HEK293 (cell line): Measurements from ENCODE around the gene KRT9.
A peak's percentile ranks its signal among the peaks of the same experiment; 100 is the strongest.

Experiments used
- CTCF ChIA-PET: fragments of 350-600 bp; formaldehyde crosslinking; extraction: SDS; loops from one replicate; lab custom pipeline; 2021; ENCODE audit warnings: antibody characterized with exemption; lab: Yijun Ruan, JAX
- POLR2A ChIA-PET: fragments of 300-600 bp; formaldehyde crosslinking; extraction: SDS; loops from one replicate; lab custom pipeline; 2020; ENCODE audit warnings: antibody characterized with exemption, inconsistent platforms; lab: Yijun Ruan, JAX
- H3K27ac ChIP-seq: fragments of 200-500 bp; sonication (Bioruptor generic); 2 replicates; pipeline ENCODE4 v1.5.1; 2014; ENCODE audit warnings: low read depth, low read length, control low read depth, inconsistent platforms; ENCODE audit errors: extremely low read depth
- H3K36me3 ChIP-seq, 2 experiments: fragments of 200-500 bp in 1 of 2; sonication (Bioruptor generic) in 1 of 2; 1 replicate in 1 of 2; 2 replicates in 1 of 2; pipeline ENCODE4 v1.5.1; 2014 to 2017; ENCODE audit warnings: inconsistent platforms in 2 of 2, low read length in 2 of 2; ENCODE audit not compliant: control insufficient read depth in 2 of 2, insufficient read depth in 1 of 2
- H3K4me1 ChIP-seq: fragments of 200-500 bp; sonication (Bioruptor generic); 2 replicates; pipeline ENCODE4 v1.5.1; 2014; ENCODE audit warnings: mild to moderate bottlenecking, low read length, inconsistent platforms; ENCODE audit not compliant: control insufficient read depth, insufficient read depth
- H3K4me3 ChIP-seq: 2 replicates; pipeline ENCODE4 v1.5.1; 2011; ENCODE audit warnings: low read depth, mild to moderate bottlenecking, control low read depth, low read length, moderate library complexity
- H3K9me3 ChIP-seq: fragments of 200-500 bp; sonication (Bioruptor generic); 2 replicates; pipeline ENCODE4 v1.5.1; 2014; ENCODE audit warnings: low read depth, low read length, inconsistent platforms; ENCODE audit not compliant: control insufficient read depth, insufficient read depth
- EGR2 ChIP-seq: fragments of 450-650 bp; formaldehyde crosslinking; IDR thresholded peaks from 2 replicates; pipeline ENCODE4 v1.5.1; 2016; ENCODE audit warnings: low read depth, missing biosample characterization, missing genetic modification characterization
- GFI1B ChIP-seq: fragments of 450-650 bp; formaldehyde crosslinking; IDR thresholded peaks from 2 replicates; pipeline ENCODE4 v1.5.1; 2016; ENCODE audit warnings: missing biosample characterization, missing genetic modification characterization
- GLIS1 ChIP-seq: fragments of 450-650 bp; formaldehyde crosslinking; IDR thresholded peaks from 2 replicates; pipeline ENCODE4 v1.5.1; 2016; ENCODE audit warnings: missing biosample characterization, missing genetic modification characterization
- KLF1 ChIP-seq: fragments of 450-650 bp; formaldehyde crosslinking; IDR thresholded peaks from 2 replicates; pipeline ENCODE4 v1.5.1; 2016; ENCODE audit warnings: missing biosample characterization, missing genetic modification characterization
- ZBTB20 ChIP-seq: fragments of 450-650 bp; formaldehyde crosslinking; IDR thresholded peaks from 2 replicates; pipeline ENCODE4 v1.5.1; 2016; ENCODE audit warnings: missing biosample characterization, missing genetic modification characterization
- ZBTB44 ChIP-seq: fragments of 450-650 bp; IDR thresholded peaks from 2 replicates; pipeline ENCODE4 v1.5.1; 2018; ENCODE audit warnings: missing biosample characterization, mild to moderate bottlenecking, missing genetic modification characterization
- ZBTB48 ChIP-seq: fragments of 450-650 bp; formaldehyde crosslinking; IDR thresholded peaks from 2 replicates; pipeline ENCODE4 v1.5.1; 2016; ENCODE audit warnings: missing biosample characterization, missing genetic modification characterization
- ZFHX2 ChIP-seq: fragments of 450-650 bp; formaldehyde crosslinking; conservative IDR thresholded peaks from 2 replicates; pipeline ENCODE4 v1.5.1; 2016; ENCODE audit warnings: missing biosample characterization, missing genetic modification characterization
- ZFP41 ChIP-seq: fragments of 450-650 bp; formaldehyde crosslinking; IDR thresholded peaks from 2 replicates; pipeline ENCODE4 v1.5.1; 2016; ENCODE audit warnings: missing biosample characterization, missing genetic modification characterization, borderline replicate concordance
- ZIC2 ChIP-seq: fragments of 450-650 bp; formaldehyde crosslinking; IDR thresholded peaks from 2 replicates; pipeline ENCODE4 v1.5.1; 2016; ENCODE audit warnings: missing biosample characterization, missing genetic modification characterization
- ZNF140 ChIP-seq: fragments of 450-650 bp; formaldehyde crosslinking; IDR thresholded peaks from 2 replicates; pipeline ENCODE4 v1.5.1; 2016; ENCODE audit warnings: missing biosample characterization, missing genetic modification characterization
- ZNF184 ChIP-seq: fragments of 450-650 bp; IDR thresholded peaks from 2 replicates; pipeline ENCODE4 v1.5.1; 2018; ENCODE audit warnings: missing biosample characterization, mild to moderate bottlenecking, missing genetic modification characterization
- ZNF292 ChIP-seq: fragments of 450-650 bp; formaldehyde crosslinking; IDR thresholded peaks from 2 replicates; pipeline ENCODE4 v1.5.1; 2016; ENCODE audit warnings: low read depth, missing biosample characterization, missing genetic modification characterization, borderline replicate concordance
- ZNF302 ChIP-seq: fragments of 450-650 bp; formaldehyde crosslinking; IDR thresholded peaks from 2 replicates; pipeline ENCODE4 v1.5.1; 2016; ENCODE audit warnings: missing biosample characterization, missing genetic modification characterization, low read depth
- ZNF341 ChIP-seq: fragments of 450-650 bp; formaldehyde crosslinking; IDR thresholded peaks from 2 replicates; pipeline ENCODE4; 2016; ENCODE audit warnings: low read depth, missing biosample characterization, missing genetic modification characterization
- ZNF366 ChIP-seq: fragments of 450-650 bp; formaldehyde crosslinking; conservative IDR thresholded peaks from 2 replicates; pipeline ENCODE4 v1.5.1; 2016; ENCODE audit warnings: missing biosample characterization, missing genetic modification characterization
- ZNF404 ChIP-seq: fragments of 450-650 bp; formaldehyde crosslinking; IDR thresholded peaks from 2 replicates; pipeline ENCODE4 v1.5.1; 2017; ENCODE audit warnings: missing biosample characterization, missing genetic modification characterization
- ZNF521 ChIP-seq: fragments of 450-650 bp; formaldehyde crosslinking; IDR thresholded peaks from 2 replicates; pipeline ENCODE4 v1.5.1; 2017; ENCODE audit warnings: missing biosample characterization, mild to moderate bottlenecking, missing genetic modification characterization
- ZNF530 ChIP-seq: fragments of 450-650 bp; formaldehyde crosslinking; IDR thresholded peaks from 2 replicates; pipeline ENCODE4 v1.5.1; 2016; ENCODE audit warnings: low read depth, missing biosample characterization, missing genetic modification characterization
- ZNF558 ChIP-seq: fragments of 450-650 bp; formaldehyde crosslinking; IDR thresholded peaks from 2 replicates; pipeline ENCODE4 v1.5.1; 2016; ENCODE audit warnings: missing biosample characterization, missing genetic modification characterization
- ZNF571 ChIP-seq: fragments of 450-650 bp; formaldehyde crosslinking; IDR thresholded peaks from 2 replicates; pipeline ENCODE4 v1.5.0; 2017; ENCODE audit warnings: missing biosample characterization, missing genetic modification characterization
- ZNF621 ChIP-seq: fragments of 450-650 bp; formaldehyde crosslinking; IDR thresholded peaks from 2 replicates; pipeline ENCODE4 v1.5.1; 2017; ENCODE audit warnings: missing biosample characterization, missing genetic modification characterization
- ZNF626 ChIP-seq: fragments of 450-650 bp; sonication (Bioruptor Pico); formaldehyde crosslinking; IDR thresholded peaks from 2 replicates; pipeline ENCODE4 v1.5.1; 2018; ENCODE audit warnings: missing biosample characterization, missing genetic modification characterization, inconsistent platforms
- ZNF664 ChIP-seq: fragments of 450-650 bp; formaldehyde crosslinking; IDR thresholded peaks from 2 replicates; pipeline ENCODE4 v1.5.1; 2016; ENCODE audit warnings: missing biosample characterization, missing genetic modification characterization
- ZXDB ChIP-seq: fragments of 450-650 bp; formaldehyde crosslinking; IDR thresholded peaks from 2 replicates; pipeline ENCODE4 v1.5.1; 2016; ENCODE audit warnings: missing biosample characterization, missing genetic modification characterization
- TF ChIP-seq, protein P1 (sequence below): fragments of 450-650 bp; formaldehyde crosslinking; IDR thresholded peaks from 2 replicates; pipeline ENCODE4 v1.5.1; 2017; ENCODE audit warnings: missing biosample characterization, missing genetic modification characterization
- TF ChIP-seq, protein P2 (sequence below): fragments of 450-650 bp; formaldehyde crosslinking; IDR thresholded peaks from 2 replicates; pipeline ENCODE4 v1.5.0; 2017; ENCODE audit warnings: missing biosample characterization, missing genetic modification characterization, borderline replicate concordance
- TF ChIP-seq, protein P3 (sequence below): fragments of 450-650 bp; formaldehyde crosslinking; IDR thresholded peaks from 2 replicates; pipeline ENCODE4 v1.5.1; 2016; ENCODE audit warnings: missing biosample characterization, missing genetic modification characterization

Gene KRT9

GRCh38 chr17:41594363-41594915, 22.6 kb upstream of the KRT9 start:
- no peak overlapping the region for H3K4me3 ChIP-seq
- CTCF ChIA-PET: interaction anchor here (0.9 to 1.9 kb wide), 3 partner anchors 12 to 54 kb away, joined by 3 to 7 read pairs (median 6); no protein-coding TSS in a partner anchor
- H3K27ac ChIP-seq: no peak overlapping the region
- H3K36me3 ChIP-seq: no peaks in the 10 kb centered on the region
- TF ChIP-seq ZNF302 (no peak), ZNF404 (no peak), ZNF292 (tag by site-specific recombination) (no peak), ZNF366 (tag by site-specific recombination) (peak; percentile 97), ZNF621 (tag by site-specific recombination) (0 out of 2 replicates have a peak, but pooled peaks have one; percentile 57), ZNF521 (peak; percentile 36; the same call in 1 of the 2 replicates), ZNF140 (tag by site-specific recombination) (no peak), ZNF664 (tag by site-specific recombination) (peak; percentile 51; the same call in 1 of the 2 replicates), ZIC2 (tag by site-specific recombination) (no peak), ZNF558 (tag by site-specific recombination) (no peak), ZFHX2 (tag by site-specific recombination) (0 out of 2 replicates have a peak, but pooled peaks have one; percentile 8), EGR2 (tag by site-specific recombination) (0 out of 2 replicates have a peak, but pooled peaks have one; percentile 31), GLIS1 (tag by site-specific recombination) (no peak), GFI1B (no peak)
- TF ChIP-seq, protein P1, sequence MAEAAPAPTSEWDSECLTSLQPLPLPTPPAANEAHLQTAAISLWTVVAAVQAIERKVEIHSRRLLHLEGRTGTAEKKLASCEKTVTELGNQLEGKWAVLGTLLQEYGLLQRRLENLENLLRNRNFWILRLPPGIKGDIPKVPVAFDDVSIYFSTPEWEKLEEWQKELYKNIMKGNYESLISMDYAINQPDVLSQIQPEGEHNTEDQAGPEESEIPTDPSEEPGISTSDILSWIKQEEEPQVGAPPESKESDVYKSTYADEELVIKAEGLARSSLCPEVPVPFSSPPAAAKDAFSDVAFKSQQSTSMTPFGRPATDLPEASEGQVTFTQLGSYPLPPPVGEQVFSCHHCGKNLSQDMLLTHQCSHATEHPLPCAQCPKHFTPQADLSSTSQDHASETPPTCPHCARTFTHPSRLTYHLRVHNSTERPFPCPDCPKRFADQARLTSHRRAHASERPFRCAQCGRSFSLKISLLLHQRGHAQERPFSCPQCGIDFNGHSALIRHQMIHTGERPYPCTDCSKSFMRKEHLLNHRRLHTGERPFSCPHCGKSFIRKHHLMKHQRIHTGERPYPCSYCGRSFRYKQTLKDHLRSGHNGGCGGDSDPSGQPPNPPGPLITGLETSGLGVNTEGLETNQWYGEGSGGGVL: peak; percentile 28; the same call in 1 of the 2 replicates
- TF ChIP-seq, protein P2, sequence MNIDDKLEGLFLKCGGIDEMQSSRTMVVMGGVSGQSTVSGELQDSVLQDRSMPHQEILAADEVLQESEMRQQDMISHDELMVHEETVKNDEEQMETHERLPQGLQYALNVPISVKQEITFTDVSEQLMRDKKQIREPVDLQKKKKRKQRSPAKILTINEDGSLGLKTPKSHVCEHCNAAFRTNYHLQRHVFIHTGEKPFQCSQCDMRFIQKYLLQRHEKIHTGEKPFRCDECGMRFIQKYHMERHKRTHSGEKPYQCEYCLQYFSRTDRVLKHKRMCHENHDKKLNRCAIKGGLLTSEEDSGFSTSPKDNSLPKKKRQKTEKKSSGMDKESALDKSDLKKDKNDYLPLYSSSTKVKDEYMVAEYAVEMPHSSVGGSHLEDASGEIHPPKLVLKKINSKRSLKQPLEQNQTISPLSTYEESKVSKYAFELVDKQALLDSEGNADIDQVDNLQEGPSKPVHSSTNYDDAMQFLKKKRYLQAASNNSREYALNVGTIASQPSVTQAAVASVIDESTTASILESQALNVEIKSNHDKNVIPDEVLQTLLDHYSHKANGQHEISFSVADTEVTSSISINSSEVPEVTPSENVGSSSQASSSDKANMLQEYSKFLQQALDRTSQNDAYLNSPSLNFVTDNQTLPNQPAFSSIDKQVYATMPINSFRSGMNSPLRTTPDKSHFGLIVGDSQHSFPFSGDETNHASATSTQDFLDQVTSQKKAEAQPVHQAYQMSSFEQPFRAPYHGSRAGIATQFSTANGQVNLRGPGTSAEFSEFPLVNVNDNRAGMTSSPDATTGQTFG (tag by site-specific recombination): 0 out of 2 replicates have a peak, but pooled peaks have one; percentile 40
- TF ChIP-seq, all 188 proteins: peak for 8
- Histone ChIP-seq H3K9me3 (no peaks in the 10 kb centered on the region), H3K4me1 (no peaks in the 10 kb centered on the region)
- POLR2A ChIA-PET: no interaction called here

- Histone ChIP-seq H3K4me3 (no peak overlapping the region), H3K4me1 (no peaks in the 10 kb centered on the region), H3K27ac (no peak overlapping the region), H3K9me3 (no peaks in the 10 kb centered on the region), H3K36me3 (no peaks in the 10 kb centered on the region)
- ChIA-PET POLR2A (interaction anchor here (0.9 kb wide), 1 partner anchor 95 kb away, joined by 3 read pairs; no protein-coding TSS in a partner anchor), CTCF (interaction anchor here (0.7 to 2.3 kb wide), 4 partner anchors 14 to 75 kb away, joined by 4 to 8 read pairs (median 6); no protein-coding TSS in a partner anchor)
- TF ChIP-seq ZBTB44 (no peak), ZBTB48 (no peak), KLF1 (tag by site-specific recombination) (peak; percentile 91), ZNF571 (tag by site-specific recombination) (no peak), ZNF341 (tag by site-specific recombination) (peak; percentile 34; the same call in 1 of the 2 replicates), ZNF366 (tag by site-specific recombination) (no peak), ZNF664 (tag by site-specific recombination) (no peak), ZNF530 (no peak), ZNF626 (tag by site-specific recombination) (no peak), ZXDB (tag by site-specific recombination) (no peak), ZFP41 (no peak), ZNF292 (tag by site-specific recombination) (no peak), ZNF184 (tag by site-specific recombination) (no peak), ZBTB20 (no peak)
- TF ChIP-seq, protein P3, sequence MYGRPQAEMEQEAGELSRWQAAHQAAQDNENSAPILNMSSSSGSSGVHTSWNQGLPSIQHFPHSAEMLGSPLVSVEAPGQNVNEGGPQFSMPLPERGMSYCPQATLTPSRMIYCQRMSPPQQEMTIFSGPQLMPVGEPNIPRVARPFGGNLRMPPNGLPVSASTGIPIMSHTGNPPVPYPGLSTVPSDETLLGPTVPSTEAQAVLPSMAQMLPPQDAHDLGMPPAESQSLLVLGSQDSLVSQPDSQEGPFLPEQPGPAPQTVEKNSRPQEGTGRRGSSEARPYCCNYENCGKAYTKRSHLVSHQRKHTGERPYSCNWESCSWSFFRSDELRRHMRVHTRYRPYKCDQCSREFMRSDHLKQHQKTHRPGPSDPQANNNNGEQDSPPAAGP (tag by site-specific recombination): peak; percentile 26; the same call in 1 of the 2 replicates
These were observed 21.6 kb upstream of the KRT9 start for GRCh38 chr17:41593306-41593981.
